Stimulated activated naive B cell treated with anti-CD40 and anti-IgM and Interleukin-4, amounts not matched to agents 10 μg/mL and 1 μg/mL and 100 μg/mL, for 72 hours (primary cell): Measurements from ENCODE around the gene FOSL1.
A peak's percentile ranks its signal among the peaks of the same experiment; 100 is the strongest.
"Not testable (repeated sequence)": the region's sequence is repeated elsewhere in the genome, so short reads cannot be mapped to it uniquely, and the experiment has no call there.

Experiments
- ATAC-seq, 2 donors: fragments of 150-1000 bp; cut with Tn5 transposase; replicated peaks; 2 replicates each; pipeline ENCODE4 v1.10.0; 2021; ENCODE audit warnings: moderate library complexity in 1 of 2
- DNase-seq: peaks from one replicate; pipeline ENCODE4 v3.0.0; 2021
- H3K27ac Mint-ChIP-seq: one replicate; pipeline ENCODE4 v1.8.0; 2022; ENCODE audit warnings: mild to moderate bottlenecking, mixed read lengths
- H3K27me3 Mint-ChIP-seq, 2 donors: one replicate each; pipeline ENCODE4 v1.8.0; 2022; ENCODE audit warnings: mixed read lengths in 2 of 2
- H3K36me3 Mint-ChIP-seq, 2 donors: one replicate each; pipeline ENCODE4 v1.8.0; 2022; ENCODE audit warnings: mixed read lengths in 2 of 2, mild to moderate bottlenecking in 1 of 2
- H3K4me1 Mint-ChIP-seq, 2 donors: one replicate each; pipeline ENCODE4 v1.8.0; 2022; ENCODE audit warnings: mixed read lengths in 2 of 2, mild to moderate bottlenecking in 1 of 2
- H3K4me3 Mint-ChIP-seq, 2 donors: one replicate each; pipeline ENCODE4 v1.8.0; 2022; ENCODE audit warnings: mild to moderate bottlenecking in 2 of 2, mixed read lengths in 2 of 2, moderate library complexity in 1 of 2
- H3K9me3 Mint-ChIP-seq, 2 donors: one replicate each; pipeline ENCODE4 v1.8.0; 2022; ENCODE audit warnings: mixed read lengths in 2 of 2, mild to moderate bottlenecking in 1 of 2

FOSL1 gene

GRCh38 chr11:65855927-65856363 lies 44.2 kb downstream of the FOSL1 start:
- ATAC-seq (no peak), DNase-seq (no peak)
- Mint-ChIP-seq H3K4me1 (peaks cover 35 to 64% of the 10 kb centered on the region in 2 donors), H3K36me3 (peaks cover 56 to 67% of the 10 kb centered on the region in 2 donors), H3K27ac (peak overlapping the region; percentile 95), H3K27me3 (no peaks in the 10 kb centered on the region), H3K9me3 (peaks cover 0 to 5% of the 10 kb centered on the region in 2 donors), H3K4me3 (peak overlapping the region; percentile 91 to 97)

GRCh38 chr11:65854852-65855837 lies 45.0 kb downstream of the FOSL1 start:
- no peak for ATAC-seq
- Mint-ChIP-seq H3K9me3 (peaks cover 0 to 5% of the 10 kb centered on the region in 2 donors), H3K27me3 (no peaks in the 10 kb centered on the region), H3K36me3 (peaks cover 59 to 71% of the 10 kb centered on the region in 2 donors), H3K27ac (peak overlapping the region; percentile 59), H3K4me1 (peaks cover 35 to 61% of the 10 kb centered on the region in 2 donors), H3K4me3 (peak overlapping the region; percentile 91 to 97)
- DNase-seq = no peak

GRCh38 chr11:65854161-65854592 lies 46.0 kb downstream of the FOSL1 start:
- Mint-ChIP-seq H3K27ac (peak overlapping the region; percentile 4), H3K27me3 (no peaks in the 10 kb centered on the region), H3K4me1 (peaks cover 32 to 55% of the 10 kb centered on the region in 2 donors), H3K9me3 (peaks cover 0 to 5% of the 10 kb centered on the region in 2 donors), H3K36me3 (peaks cover 58 to 72% of the 10 kb centered on the region in 2 donors), H3K4me3 (peak overlapping the region; percentile 42 to 68)
- no peak for DNase-seq
- ATAC-seq = no peak

- no peak for DNase-seq
- Mint-ChIP-seq H3K27me3 (no peaks in the 10 kb centered on the region), H3K4me3 (peak overlapping the region; percentile 9 to 41), H3K4me1 (peaks cover 30 to 53% of the 10 kb centered on the region in 2 donors), H3K36me3 (peaks cover 58 to 72% of the 10 kb centered on the region in 2 donors), H3K27ac (peak overlapping the region; percentile 4), H3K9me3 (peaks cover 0 to 5% of the 10 kb centered on the region in 2 donors)
- ATAC-seq = no peak
Measured at GRCh38 chr11:65853246-65853979, 46.8 kb downstream of the FOSL1 start.

- Mint-ChIP-seq H3K4me1 (peaks cover 32 to 47% of the 10 kb centered on the region in 2 donors), H3K4me3 (peak overlapping the region in 1 of 2 donors; percentile 41), H3K36me3 (peaks cover 55 to 68% of the 10 kb centered on the region in 2 donors), H3K27me3 (no peaks in the 10 kb centered on the region), H3K27ac (peak overlapping the region; percentile 4), H3K9me3 (peaks cover 0 to 5% of the 10 kb centered on the region in 2 donors)
- DNase-seq (no peak), ATAC-seq (no peak)
Measured at GRCh38 chr11:65852508-65853245, 47.5 kb downstream of the FOSL1 start.

- H3K27me3 Mint-ChIP-seq = no peaks in the 10 kb centered on the region
- peak overlapping the region; percentile 1 to 39 for H3K4me3 Mint-ChIP-seq
- peaks cover 32 to 45% of the 10 kb centered on the region in 2 donors for H3K4me1 Mint-ChIP-seq
- H3K36me3 Mint-ChIP-seq = peaks cover 53 to 67% of the 10 kb centered on the region in 2 donors
- ATAC-seq (peak in 1 of 2 donors; percentile 3), DNase-seq (no peak)
- H3K27ac Mint-ChIP-seq = peak overlapping the region; percentile 75
- peaks cover 0 to 5% of the 10 kb centered on the region in 2 donors for H3K9me3 Mint-ChIP-seq
Measured at GRCh38 chr11:65851811-65852507, 48.2 kb downstream of the FOSL1 start.

- peak; percentile 30 to 45 for ATAC-seq
- H3K4me1 Mint-ChIP-seq = peaks cover 26 to 37% of the 10 kb centered on the region in 2 donors
- H3K27ac Mint-ChIP-seq = peak overlapping the region; percentile 31
- H3K36me3 Mint-ChIP-seq = peaks cover 45 to 58% of the 10 kb centered on the region in 2 donors
- H3K27me3 Mint-ChIP-seq = no peaks in the 10 kb centered on the region
- H3K4me3 Mint-ChIP-seq = peak overlapping the region in 1 of 2 donors; percentile 29
- no peak for DNase-seq
- H3K9me3 Mint-ChIP-seq = peaks cover 0 to 5% of the 10 kb centered on the region in 2 donors
Measured at GRCh38 chr11:65851083-65851579, 49.1 kb downstream of the FOSL1 start.

- ATAC-seq (peak; percentile 14 to 24), DNase-seq (no peak)
- no peak overlapping the region for H3K4me3 Mint-ChIP-seq
- H3K36me3 Mint-ChIP-seq = peaks cover 42 to 51% of the 10 kb centered on the region in 2 donors
- peak overlapping the region; percentile 59 for H3K27ac Mint-ChIP-seq
- peaks cover 22 to 30% of the 10 kb centered on the region in 2 donors for H3K4me1 Mint-ChIP-seq
- H3K27me3 Mint-ChIP-seq = no peaks in the 10 kb centered on the region
- H3K9me3 Mint-ChIP-seq = peaks cover 0 to 5% of the 10 kb centered on the region in 2 donors
Measured at GRCh38 chr11:65850217-65851082, 49.7 kb downstream of the FOSL1 start.

- no peak for DNase-seq
- Mint-ChIP-seq H3K36me3 (peaks cover 36 to 45% of the 10 kb centered on the region in 2 donors), H3K4me1 (peaks cover 18 to 24% of the 10 kb centered on the region in 2 donors), H3K9me3 (peaks cover 0 to 5% of the 10 kb centered on the region in 2 donors), H3K27ac (peak overlapping the region; percentile 59), H3K27me3 (no peaks in the 10 kb centered on the region), H3K4me3 (no peak overlapping the region)
- ATAC-seq = no peak
Measured at GRCh38 chr11:65849771-65850216, 50.4 kb downstream of the FOSL1 start.

GRCh38 chr11:65849366-65849765 lies 50.8 kb downstream of the FOSL1 start:
- Mint-ChIP-seq H3K27me3 (no peaks in the 10 kb centered on the region), H3K27ac (peak overlapping the region; percentile 37), H3K4me3 (no peak overlapping the region), H3K9me3 (peaks cover 0 to 5% of the 10 kb centered on the region in 2 donors), H3K4me1 (peaks cover 15 to 20% of the 10 kb centered on the region in 2 donors), H3K36me3 (peaks cover 32 to 41% of the 10 kb centered on the region in 2 donors)
- ATAC-seq (no peak), DNase-seq (no peak)

- not testable (repeated sequence) for DNase-seq, H3K9me3 Mint-ChIP-seq, ATAC-seq, H3K27ac Mint-ChIP-seq, H3K27me3 Mint-ChIP-seq, H3K4me3 Mint-ChIP-seq
- H3K36me3 Mint-ChIP-seq = peaks cover 25 to 34% of the 10 kb centered on the region in 2 donors
- H3K4me1 Mint-ChIP-seq = peaks cover 11 to 13% of the 10 kb centered on the region in 2 donors
Measured at GRCh38 chr11:65848693-65849092, 51.5 kb downstream of the FOSL1 start.

GRCh38 chr11:65847746-65848145 lies 52.4 kb downstream of the FOSL1 start:
- peaks cover 0 to 5% of the 10 kb centered on the region in 2 donors for H3K9me3 Mint-ChIP-seq
- DNase-seq (no peak), ATAC-seq (no peak)
- H3K27me3 Mint-ChIP-seq = no peaks in the 10 kb centered on the region
- H3K4me3 Mint-ChIP-seq = no peak overlapping the region
- H3K4me1 Mint-ChIP-seq = peaks cover 6 to 7% of the 10 kb centered on the region in 2 donors
- H3K36me3 Mint-ChIP-seq = peaks cover 19 to 27% of the 10 kb centered on the region in 2 donors
- no peak overlapping the region for H3K27ac Mint-ChIP-seq
